Ammon's horn (tissue), 1 donor: ENCODE results near the gene TRMU.

Experiments
- DNase-seq: peaks from one replicate; pipeline ENCODE4 v3.0.0-alpha.2; 2016; ENCODE audit warnings: low spot score

The TRMU gene

DNA sequence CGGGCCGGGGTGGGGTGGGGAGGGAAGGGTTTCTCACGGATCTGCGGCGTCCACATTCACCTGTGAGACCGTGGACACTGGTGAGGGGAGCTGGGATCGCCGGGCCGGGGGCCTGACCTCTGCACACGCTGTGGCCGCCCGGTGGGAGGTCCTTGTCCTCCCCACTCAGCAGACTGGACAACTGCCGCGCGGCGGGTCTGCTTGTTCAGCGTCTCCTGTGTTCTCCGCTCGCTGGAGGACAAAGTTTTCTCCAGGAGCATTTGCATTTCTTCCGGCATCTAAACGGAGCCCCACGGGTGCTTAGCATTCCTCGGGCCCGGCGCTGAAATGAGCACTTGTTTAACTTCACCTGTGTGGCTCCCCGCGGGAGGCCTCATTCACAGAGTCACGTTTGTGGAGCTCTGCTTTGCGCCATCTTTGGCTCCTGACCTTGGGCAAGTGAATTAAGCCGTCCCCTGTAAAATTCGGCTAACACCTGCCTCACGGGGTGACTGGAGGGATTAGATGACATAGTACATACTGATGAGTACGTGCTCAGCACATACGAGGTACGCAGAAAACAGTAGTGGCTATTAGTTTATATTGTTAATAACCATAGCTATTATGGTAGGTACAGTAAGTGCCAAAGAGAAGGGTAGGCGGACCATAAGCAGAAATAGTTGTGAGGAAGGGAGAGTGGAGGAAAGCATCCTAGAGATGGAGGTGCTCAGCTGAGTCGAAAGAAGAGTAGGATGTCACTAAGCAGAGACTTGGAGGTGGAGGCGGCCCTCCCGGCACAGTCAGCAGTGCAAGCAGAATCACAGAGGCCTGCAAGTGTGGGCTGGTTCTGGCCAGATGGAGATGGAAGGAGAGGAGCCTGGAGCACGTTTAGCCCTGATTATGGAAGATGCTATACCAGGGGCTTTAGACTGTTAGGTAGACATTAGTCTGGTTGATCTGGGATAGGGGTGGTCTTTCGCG is 885 bp downstream of the TRMU start:
- DNase-seq: no peak

DNA sequence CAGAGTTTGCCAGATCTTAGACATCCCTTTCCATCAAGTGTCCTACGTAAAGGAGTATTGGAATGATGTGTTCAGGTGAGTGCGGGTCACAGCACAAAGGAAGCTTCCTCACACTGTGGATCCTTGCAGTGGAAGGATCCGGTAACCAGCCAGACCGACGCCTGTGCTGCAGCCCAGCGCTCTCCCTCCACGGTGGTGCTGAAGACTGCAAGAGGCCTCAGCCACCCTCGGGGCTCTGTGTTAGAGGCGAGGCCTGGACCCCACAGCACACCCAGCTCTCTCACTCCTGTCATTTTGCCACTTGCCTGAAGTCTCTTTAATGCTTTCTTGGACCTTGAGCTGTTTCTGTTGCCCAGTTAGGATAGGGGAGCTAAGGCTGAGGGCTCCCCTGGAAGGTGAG is 2.4 kb downstream of the TRMU start:
- DNase-seq: no peak

DNA sequence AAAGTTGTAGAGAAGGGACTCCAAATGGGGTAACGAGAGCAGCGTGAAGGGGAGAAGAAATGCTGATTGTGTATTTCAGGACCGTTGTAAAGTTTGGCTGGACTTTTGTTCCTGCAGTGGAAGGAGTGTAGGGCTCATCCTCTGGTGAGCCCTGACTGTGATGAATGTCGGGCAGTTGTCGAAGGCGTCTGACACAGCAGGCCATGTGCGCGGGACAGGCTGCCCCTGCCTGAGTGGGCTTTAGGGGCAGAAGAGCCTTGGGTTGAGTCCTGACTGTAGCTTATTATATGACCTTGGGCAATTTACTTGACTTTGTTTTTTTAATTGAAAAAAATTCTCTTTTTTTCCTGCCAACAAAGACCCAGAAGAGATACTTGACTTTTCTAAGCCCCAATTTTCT is 3.1 kb downstream of the TRMU start:
- DNase-seq: no peak

DNA sequence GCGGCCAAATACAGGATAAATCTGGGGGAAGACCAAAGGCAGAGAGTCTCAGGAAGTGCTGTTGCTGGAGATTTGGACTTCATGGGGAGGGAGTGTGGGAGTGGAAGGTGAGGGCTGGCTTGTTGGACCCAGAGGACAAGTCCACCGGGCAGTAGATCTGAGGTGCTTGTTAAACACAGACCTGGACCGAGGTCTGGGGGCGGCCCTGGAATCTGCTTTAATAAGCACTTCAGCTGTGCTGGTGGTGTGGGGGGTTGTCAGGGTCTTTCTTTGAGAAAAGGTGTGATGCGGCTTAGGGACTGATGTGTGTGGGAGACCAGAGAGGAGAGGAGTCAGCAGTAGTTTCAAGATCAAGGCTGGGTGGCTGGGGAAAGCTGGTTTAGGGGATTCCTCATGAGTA is 4.4 kb downstream of the TRMU start:
- DNase-seq: no peak

DNA sequence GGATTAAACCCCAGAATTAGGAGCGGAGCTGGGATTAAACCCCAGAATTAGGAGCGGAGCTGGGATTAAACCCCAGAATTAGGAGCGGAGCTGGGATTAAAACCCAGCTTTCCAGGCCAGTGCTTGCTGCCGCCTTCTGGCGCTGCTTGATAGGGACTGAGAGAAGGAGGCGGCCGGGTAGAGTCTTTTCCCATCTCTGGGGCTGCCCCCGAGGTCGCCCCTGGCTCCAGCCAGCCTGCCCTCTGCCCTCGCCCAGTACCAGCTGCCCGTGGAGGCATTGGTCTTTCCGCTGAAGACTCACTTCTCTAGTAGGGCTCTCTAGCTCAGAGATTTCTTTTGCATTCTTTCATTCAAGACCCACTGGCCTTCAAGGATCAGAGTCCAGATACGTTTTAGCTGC is 5.2 kb downstream of the TRMU start:
- no peak for DNase-seq

DNA sequence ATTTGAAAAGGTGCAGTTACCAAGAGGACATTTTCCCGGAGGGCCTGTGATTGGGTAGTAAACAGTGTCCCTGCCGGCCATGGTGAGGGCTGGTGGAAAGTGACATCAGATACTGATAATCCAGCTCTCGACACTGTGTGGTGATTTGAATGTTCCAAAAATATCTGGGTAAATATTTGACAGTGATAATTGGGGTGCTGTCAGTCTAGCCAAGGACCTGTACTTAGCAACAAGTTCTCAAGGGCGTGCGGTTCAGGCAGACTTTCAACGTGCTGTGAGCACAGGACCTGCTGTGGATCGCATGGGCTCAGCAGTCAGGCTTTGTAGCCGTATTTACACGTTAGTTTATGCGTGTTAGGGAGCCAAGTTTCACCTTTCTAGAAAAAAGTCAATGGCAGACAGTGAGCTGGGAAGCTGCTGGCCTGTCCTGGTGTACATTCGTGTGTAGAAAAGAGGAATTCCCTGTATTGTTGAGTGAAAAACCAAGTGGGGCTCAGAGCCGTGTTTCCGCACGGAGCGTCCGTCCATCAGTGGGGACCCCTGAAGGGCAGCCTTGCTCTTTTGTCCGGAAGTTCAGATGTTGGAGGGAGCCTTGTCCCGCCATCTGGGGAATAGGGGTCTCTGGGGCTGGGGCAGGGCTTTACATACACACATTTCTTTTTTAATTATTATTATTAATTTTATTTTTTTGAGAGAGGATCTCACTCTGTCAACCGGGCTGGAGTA is 11.3 kb downstream of the TRMU start:
- DNase-seq: no peak

DNA sequence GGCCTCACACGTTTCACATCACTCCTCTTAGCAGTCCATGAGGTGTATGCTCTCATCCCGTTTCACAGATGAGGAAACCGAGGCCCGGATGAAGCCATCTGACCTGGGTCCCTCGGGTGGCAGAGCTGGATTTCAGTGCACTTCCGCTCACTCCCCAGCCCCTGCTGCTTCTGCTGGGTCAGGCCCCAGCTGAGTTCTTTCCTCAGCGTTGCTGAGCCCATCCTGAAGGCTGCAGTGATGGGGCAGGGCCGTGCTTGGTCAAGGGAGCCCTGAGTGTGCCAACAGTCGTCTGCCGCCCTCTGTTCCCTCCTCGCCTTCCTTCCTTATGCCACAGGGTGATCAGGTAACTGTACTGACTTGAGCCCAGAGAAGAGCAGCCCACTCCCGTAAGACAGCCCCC is 12.1 kb downstream of the TRMU start:
- no peak for DNase-seq

DNA sequence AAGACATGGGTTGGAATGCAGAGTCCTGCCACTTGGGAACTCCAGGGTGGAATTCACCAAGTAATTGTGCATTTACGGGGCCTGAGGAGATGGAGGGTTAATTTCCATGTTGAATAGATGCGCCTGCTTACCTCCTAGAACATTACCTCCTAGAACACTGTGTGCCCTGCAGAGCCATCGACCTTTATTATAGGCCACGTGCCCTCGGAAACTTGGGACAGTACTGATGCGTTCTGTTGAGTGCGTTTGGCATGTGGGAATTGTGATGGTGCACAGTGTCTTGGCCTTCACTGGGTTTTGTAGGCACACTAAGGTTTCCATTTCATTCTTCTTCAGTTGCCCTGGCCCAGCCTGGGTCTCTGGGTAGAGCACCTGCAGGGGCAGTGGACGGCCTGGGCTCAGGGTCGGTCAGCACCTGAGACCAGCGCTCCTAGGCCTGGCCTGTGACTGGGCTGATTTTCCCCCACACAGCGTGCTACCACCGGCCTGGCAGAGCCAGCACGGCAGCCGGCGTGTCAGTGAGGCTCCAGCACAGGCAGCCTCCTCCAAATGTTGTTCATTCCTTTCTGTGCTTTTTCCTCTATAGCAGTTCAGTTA is 12.7 kb downstream of the TRMU start:
- no peak for DNase-seq

DNA sequence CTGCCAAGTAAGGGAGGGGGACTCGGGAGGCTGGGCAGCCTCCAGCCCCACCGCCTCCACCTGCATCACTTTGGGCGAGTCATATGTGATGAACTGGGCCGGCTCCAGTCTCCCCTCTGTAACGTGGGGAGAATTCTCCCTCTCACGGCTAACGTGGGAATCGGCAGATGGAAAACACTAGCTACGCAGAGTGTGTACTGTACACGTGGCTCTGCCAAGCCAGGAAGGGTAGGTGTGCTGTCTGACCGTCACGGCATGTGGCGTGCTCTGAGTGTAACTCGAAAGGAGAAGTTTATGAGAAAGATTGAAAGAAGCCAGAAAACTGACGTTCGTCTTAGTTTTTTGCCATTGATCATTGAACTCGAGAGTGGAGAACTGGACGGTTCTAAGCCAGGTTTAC is 13.7 kb downstream of the TRMU start:
- DNase-seq: no peak

DNA sequence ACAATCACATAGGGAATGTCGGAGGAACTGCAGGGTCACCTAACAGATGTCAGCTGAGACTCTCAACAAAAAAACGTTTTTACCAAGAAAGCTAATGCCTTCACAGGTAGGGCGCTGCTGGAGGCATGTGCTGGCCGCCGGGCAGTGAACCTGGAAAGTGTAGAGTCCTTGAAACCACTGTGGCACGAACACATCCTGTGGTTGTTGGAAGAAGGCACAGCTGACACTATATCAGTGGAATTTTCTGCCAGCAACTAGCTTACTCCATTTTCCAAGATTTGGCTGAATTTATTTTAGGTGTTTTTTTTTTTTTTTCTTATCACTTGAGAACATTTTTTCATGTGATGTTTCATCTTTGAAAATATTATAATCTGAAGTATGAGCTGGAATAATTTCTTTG is 14.2 kb downstream of the TRMU start:
- no peak for DNase-seq

DNA sequence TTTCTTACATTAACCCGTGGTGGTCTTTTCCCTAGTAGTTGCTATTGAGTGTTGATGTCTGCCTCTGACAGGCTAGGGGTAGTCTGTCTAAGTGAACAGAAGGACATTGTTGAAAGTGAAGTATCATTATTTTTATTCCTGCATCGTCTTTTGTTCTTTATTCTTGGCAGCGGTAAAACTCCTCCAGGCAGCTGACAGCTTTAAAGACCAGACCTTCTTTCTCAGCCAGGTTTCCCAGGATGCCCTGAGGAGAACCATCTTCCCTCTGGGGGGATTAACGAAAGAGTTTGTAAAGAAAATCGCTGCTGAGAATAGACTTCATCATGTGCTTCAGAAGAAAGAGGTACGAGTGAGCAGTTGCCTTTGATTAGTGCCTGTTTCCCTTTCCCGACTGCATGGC is 14.6 kb downstream of the TRMU start:
- DNase-seq: no peak

DNA sequence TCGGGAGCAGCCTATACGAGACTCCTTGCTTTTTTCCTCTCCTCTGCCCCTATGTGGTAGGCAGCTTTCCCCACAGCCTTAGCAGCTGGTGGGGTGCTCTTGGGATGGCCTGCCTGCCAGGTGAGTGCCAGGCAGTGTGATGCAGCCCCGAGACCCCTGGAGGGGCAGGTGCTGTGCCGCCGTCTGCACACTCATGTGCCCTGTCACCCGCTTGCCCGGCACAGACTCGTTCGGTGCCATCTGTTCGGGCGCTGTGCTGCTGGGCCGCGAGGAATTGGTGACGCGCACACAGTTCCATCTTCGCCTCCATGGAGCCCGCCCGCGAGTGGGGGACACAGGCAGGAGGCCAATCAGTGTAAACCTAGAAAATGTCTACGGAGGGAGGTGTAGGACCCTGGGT is 15.1 kb downstream of the TRMU start:
- no peak for DNase-seq

DNA sequence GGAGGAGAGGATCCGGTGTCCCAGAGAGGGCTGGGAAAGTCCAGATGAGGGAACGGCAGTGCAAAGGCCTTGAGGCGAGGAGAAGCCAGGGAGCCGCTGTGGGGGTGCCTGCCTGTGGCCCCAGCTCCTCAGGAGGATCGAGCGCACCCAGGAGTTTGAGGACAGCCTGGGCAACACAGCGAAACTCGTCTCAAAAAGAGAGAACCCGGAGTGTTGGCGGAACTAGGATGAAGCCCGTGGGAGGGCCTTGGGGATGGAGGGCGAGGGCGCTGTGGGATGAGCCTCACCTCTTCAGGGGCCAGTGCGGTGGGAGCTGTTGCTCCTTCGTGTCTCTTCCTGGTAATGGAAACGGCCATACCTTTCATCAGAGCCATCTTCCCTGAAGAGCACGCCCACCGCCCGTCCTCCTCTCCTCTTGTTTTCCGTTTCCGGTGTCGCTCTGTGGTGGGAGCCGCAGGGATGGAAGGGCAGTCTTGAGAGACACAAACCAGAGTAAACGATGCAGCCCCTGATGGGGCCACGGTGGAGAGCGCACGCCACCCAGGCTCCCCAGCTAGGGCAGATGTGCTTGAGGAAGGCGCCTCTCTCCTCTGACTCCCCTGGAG is 15.7 kb downstream of the TRMU start:
- no peak for DNase-seq

DNA sequence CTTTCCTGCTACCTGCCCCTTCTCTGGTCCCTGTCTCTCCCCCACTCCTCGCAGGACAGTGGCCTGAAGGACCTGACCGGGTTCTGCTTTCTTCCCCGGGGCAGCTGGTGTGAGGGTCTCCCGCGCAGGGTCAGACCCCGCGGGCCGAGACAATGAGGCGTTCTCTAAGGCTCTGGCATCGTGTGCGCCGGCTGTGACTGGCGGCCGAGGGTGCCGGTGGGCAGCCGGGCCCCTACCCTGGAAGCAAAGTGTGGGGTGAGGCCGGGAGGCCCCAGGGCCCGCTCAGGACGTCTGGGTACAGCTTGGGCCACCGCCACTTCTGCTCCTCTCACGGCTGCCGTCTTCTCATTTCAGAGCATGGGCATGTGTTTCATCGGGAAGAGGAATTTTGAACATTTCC is 16.3 kb downstream of the TRMU start:
- DNase-seq: no peak

DNA sequence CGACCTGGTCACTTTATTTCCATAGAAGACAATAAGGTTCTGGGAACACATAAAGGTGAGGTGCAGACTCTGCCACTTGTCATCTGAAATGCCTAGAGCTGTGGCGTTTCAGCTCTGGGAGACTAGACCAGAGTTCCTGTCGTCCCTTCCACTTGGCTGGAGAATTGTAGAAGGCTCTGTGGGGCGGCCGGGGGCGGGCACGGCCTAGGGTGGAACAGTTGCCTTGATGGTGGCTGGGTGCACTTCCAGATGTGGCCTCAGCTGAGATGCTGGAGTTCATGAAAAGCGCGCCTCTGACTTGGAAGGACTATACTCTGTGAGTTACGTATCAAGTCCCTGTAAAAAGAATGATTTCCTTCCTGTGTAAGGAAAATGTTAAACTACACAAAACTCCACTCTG is 16.8 kb downstream of the TRMU start:
- DNase-seq: no peak

DNA sequence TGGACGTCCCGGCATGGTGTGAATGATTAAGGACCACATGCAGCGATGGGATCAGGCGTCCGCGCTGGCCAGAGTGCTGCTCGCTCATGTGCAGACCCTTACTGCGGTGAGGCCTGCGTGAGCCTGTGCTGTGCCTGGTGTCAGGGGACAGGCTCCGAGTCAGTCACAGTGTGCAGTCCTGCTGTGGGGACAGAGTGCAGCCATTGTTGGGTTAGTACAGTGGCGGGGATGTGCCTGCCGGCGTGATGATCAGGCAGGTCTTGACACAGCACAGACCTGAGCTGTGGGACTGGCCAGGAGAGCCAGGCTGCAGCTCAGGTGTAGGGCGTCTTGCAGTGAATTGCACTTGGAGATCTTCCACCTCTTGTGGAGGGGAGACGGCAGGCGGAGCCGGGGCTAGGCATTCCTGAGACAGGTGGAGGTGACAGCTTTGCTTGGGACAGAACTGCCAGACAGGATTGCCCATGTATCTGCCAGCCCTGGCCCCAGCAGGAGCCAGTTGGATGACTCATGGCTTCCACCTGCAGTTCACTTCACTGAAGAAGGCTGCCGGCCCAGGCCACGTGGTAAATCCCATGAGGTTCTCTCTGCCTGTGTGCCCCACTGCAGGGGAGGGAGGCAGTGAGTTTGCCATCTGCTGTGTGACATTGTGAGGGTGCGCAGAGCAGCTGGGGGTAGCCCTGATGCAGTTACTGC is 17.3 kb downstream of the TRMU start:
- DNase-seq: peak; percentile 71

DNA sequence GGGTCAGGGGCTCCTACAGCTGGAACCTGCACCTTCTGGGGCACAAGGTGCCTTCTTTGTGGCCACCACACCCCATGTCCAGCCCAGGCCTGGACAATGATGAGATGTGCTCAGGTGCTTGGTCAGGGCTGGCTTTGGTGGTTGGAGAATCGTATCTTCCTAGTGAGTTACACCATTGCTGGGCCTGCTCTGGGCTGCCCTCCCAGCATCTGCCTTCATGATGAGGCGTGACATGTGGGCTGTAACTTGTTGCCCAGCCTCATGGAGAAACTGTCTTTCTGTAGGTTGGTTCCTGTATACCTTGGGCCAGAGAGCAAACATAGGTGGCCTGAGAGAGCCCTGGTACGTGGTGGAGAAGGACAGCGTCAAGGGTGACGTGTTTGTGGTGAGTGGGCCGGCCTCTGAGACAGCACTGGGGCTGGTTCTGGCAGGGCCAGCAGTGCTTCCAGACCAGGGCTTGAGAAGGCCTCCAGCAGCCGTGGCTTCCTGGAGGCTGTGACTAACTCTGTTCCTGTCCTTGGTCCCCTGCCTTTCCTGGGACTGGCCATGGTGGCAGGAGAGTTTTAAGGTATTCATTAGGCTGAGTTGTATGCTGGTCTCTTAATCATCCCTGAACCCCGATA is 18.1 kb downstream of the TRMU start:
- no peak for DNase-seq

DNA sequence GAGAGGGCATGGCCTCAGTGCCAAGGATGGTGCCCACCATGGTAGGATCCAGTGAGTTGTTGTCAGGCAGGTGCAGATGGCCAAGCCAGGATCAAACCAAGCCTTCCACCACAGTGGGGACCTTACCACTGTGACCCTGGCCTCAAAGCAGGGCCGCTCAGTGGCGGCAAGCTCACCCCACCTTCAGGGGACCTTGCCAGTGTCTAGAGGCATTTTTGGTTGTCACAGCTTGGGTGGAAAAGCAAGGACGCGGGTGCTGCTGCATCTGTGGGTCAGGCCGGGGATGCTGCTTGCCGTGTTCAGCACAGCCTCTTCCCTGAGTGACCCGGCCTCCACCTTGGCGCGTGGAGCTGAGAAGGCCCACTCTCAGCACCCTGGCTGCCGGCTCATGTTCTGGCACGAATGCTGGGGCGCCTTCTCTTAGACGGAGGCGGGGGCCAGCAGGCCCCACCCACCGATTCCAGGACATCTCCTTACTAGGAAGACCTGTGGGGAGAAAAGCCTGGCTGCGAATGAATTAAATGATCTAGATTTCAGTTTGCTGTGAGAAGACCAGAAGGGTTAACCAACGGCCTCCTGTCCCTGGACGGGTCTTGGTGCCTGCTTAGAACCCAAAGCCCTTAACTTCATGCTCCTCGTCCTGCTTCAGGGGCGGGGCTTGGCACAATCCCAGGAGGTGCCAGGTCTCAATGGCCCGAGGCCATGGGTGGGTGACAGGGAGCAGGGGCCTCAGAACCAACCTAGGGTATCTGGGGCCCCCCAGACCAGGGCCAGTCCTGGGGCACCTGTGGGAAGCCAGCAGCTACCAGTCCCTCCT is 18.9 kb downstream of the TRMU start:
- no peak for DNase-seq

DNA sequence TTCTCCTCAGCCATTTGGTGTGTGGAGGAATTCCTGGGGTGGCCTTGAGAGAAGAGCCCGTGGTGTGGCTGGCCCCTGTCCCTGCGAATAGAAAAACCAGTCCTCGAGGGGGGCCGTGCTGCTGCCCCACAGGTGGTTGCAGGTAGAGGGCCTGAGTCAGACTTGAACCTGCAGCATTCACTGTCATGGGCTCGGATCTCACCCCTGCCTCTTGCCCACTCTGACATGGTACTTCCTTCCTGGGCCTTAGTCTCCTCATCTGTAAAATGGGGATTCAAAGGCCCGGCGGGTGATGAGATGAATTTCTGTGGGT is 19.4 kb downstream of the TRMU start:
- DNase-seq: no peak

DNA sequence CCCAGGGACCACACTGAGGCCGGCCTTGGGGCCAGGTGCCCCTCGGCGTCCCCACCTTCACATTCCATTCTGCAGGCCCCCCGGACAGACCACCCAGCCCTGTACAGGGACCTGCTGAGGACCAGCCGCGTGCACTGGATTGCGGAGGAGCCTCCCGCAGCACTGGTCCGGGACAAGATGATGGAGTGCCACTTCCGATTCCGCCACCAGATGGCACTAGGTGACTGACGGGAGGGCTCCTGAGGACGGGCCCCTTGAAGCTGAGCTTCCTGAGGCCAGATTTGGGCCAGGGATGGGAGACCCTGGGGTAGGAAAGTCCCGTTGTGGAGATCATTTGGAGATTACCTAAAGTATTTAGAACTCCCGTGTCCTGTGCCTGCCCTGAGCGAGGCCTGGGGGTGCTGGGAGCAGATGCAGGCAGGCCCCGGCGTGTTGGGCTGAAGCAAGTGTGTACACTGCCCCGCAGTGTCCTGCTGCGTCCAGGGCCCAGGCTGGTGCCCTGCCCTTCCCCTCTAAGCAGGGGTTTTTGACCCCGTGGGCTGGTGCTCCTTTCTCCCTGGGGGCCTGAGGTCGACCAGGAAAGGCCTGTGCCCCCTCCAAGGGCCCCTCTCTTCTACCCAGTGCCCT is 20.0 kb downstream of the TRMU start:
- DNase-seq: peak; percentile 74
